ENCODE measurements around the gene QRICH2. TPM values are rescaled to one million over a fixed set of nuclear protein-coding genes. Genes with fewer than 3 reads are reported as not detected.
"Not testable (repeated sequence)": the region's sequence is repeated elsewhere in the genome, so short reads cannot be mapped to it uniquely, and the experiment has no call there.

The QRICH2 gene
- total and polyA plus RNA-seq, 10 donors: 1.3 to 3.1 (median 2.6) TPM

- H3K36me3 ChIP-seq: no peaks in the 10 kb centered on the region
- H3K4me3 ChIP-seq: no peak overlapping the region
- WGBS, 5 donors: 89 to 95% (median 92%) methylated on average over 7 of the region's 7 CpGs
- DNase-seq: no peak
- peaks cover 15 to 51% (median 24%) of the 10 kb centered on the region in 6 donors for H3K4me1 ChIP-seq
- no peaks in the 10 kb centered on the region for H3K9me3 ChIP-seq
- TF ChIP-seq CTCF (IDR thresholded peaks at IDR 0.05 in 8 of 11, conservative IDR thresholded peaks at IDR 0.05 in 3 of 11): no peak
- no peak for TF ChIP-seq POLR2AphosphoS5 (IDR thresholded peaks at IDR 0.05)
- TF ChIP-seq POLR2A (IDR thresholded peaks at IDR 0.05): no peak
- no peaks in the 10 kb centered on the region for H3K27me3 ChIP-seq (replicated peaks in 1 of 7)
- intact Hi-C loops (cut with DNase I; ENCODE audit: low total_unique reads): no loop called here
- peak overlapping the region in 5 of 8 donors; percentile 7 to 94 (median 89) for H3K27ac ChIP-seq
Measured at GRCh38 chr17:76253841-76254240, 54.2 kb downstream of the QRICH2 start.

GRCh38 chr17:76252967-76253766 lies 54.9 kb downstream of the QRICH2 start:
- DNase-seq; H3K27me3 ChIP-seq (replicated peaks in 1 of 7); H3K9me3 ChIP-seq; intact Hi-C loops (cut with DNase I; ENCODE audit: low total_unique reads); H3K36me3 ChIP-seq: not testable (repeated sequence)
- peaks cover 15 to 51% (median 24%) of the 10 kb centered on the region in 6 donors for H3K4me1 ChIP-seq
- H3K27ac ChIP-seq: peak overlapping the region; percentile 6 to 94 (median 87)
- 77 to 90% (median 84%) methylated on average over 23 of the region's 23 CpGs for WGBS, 5 donors
- peak overlapping the region in 2 of 8 donors; percentile 6 to 50 for H3K4me3 ChIP-seq

- peak; percentile 29 to 88 (median 60) for TF ChIP-seq POLR2AphosphoS5 (IDR thresholded peaks at IDR 0.05)
- TF ChIP-seq POLR2A (IDR thresholded peaks at IDR 0.05): no peak
- peak in 1 of 11 experiments; percentile 16 for TF ChIP-seq CTCF (IDR thresholded peaks at IDR 0.05 in 8 of 11, conservative IDR thresholded peaks at IDR 0.05 in 3 of 11)
- Histone ChIP-seq H3K4me1 (peaks cover 15 to 55% (median 24%) of the 10 kb centered on the region in 6 donors), H3K36me3 (no peaks in the 10 kb centered on the region), H3K9me3 (no peaks in the 10 kb centered on the region), H3K4me3 (peak overlapping the region in 3 of 8 donors; percentile 6 to 50 (median 13)), H3K27me3 (replicated peaks in 1 of 7) (no peaks in the 10 kb centered on the region), H3K27ac (peak overlapping the region; percentile 51 to 94 (median 87))
- WGBS, 5 donors: 23 to 29% (median 25%) methylated on average over 11 of the region's 11 CpGs
- intact Hi-C loops (cut with DNase I; ENCODE audit: low total_unique reads): no loop called here
- peak; percentile 91 for DNase-seq
Measured at GRCh38 chr17:76252040-76252954, 55.8 kb downstream of the QRICH2 start.

- no peaks in the 10 kb centered on the region for H3K27me3 ChIP-seq (replicated peaks in 1 of 7)
- H3K36me3 ChIP-seq: no peaks in the 10 kb centered on the region
- H3K9me3 ChIP-seq: no peaks in the 10 kb centered on the region
- peak overlapping the region in 2 of 8 donors; percentile 13 to 50 for H3K4me3 ChIP-seq
- peaks cover 15 to 59% (median 31%) of the 10 kb centered on the region in 6 donors for H3K4me1 ChIP-seq
- WGBS, 5 donors: 75 to 86% (median 79%) methylated on average over 8 of the region's 8 CpGs
- intact Hi-C loops (cut with DNase I; ENCODE audit: low total_unique reads): no loop called here
- peak overlapping the region; percentile 51 to 94 (median 87) for H3K27ac ChIP-seq
- no peak for DNase-seq
- TF ChIP-seq POLR2A (IDR thresholded peaks at IDR 0.05): no peak
Measured at GRCh38 chr17:76251478-76252039, 56.5 kb downstream of the QRICH2 start.

Measured in spleen (tissue), 11 donors.